GM21447 (cell line): ENCODE results near the gene SLAIN1.
"Not testable (repeated sequence)": the region's sequence is repeated elsewhere in the genome, so short reads cannot be mapped to it uniquely, and the experiment has no call there.

Experiments
- ATAC-seq: cut with Tn5 transposase; IDR thresholded peaks from one replicate; pipeline ENCODE4 v1.9.1; 2021; ENCODE audit not compliant: unreplicated experiment

The SLAIN1 gene

DNA sequence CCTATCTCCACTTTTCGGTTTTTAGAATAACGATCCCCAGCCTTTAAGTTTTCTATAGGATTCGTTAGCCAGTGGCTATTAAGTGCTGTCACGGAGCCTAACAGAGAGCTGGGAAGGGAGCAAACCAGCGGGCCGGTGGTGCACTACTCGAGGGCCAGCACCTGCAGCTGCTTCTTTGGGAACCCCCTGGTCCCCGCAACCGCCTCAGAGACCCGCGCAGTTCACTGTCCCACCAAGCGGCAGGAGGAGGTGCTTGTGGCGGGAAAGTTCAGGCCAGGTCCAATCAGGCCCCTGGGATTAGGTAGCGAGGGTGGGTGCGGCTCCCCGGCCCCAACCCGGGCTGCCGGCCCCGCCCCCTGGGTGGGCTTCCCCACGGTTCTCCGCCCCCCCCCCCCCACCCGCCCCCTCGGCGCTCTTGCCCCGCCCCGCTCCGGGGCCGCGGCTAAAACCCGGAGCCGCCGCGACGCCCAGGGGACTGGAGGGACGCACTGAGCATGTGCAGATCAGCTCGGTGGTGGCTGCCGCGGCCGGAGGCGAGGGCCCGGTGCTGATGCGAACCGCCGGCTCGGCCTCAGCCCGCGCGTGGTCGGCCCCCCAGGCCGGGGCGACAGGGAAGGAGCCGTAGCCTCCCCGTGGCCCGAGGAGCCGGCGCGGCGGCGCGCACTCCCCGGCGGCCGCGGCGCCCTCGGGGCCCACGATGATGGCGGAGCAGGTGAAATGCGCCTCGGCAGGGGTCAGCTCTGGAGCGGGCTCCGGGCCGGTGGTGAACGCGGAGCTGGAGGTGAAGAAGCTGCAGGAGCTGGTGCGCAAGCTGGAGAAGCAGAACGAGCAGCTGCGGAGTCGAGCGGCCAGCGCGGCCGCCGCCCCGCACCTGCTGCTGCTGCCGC is at the start of gene SLAIN1:
Gene SLAIN1 (plus strand): TSS at position 471 of the 887 bp plus-strand sequence. CDS start 227 bp downstream, at position 698.
- peak; percentile 61 for ATAC-seq

- ATAC-seq: no peak
These were observed 47.1 kb upstream of the SLAIN1 start for GRCh38 chr13:77650409-77650808.

- ATAC-seq: no peak
These were observed 44.2 kb upstream of the SLAIN1 start for GRCh38 chr13:77653301-77653700.

DNA sequence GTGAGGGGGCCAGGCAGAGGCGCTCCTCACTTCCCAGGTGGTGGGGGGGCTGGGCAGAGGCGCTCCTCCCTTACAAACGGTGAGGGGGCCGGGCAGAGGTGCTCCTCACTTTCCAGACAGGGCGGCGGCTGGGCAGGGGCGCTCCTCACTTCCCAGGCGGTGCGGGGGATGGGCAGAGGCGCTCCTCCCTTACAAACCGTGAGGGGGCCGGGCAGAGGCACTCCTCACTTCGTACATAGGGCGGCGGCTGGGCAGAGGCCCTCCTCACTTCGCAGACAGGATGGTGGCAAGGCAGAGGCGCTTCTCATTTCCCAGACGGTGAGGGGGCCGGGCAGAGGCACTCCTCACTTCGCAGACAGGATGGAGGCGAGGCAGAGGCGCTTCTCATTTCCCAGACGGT is 37.5 kb upstream of the SLAIN1 start:
- ATAC-seq: not testable (repeated sequence)

DNA sequence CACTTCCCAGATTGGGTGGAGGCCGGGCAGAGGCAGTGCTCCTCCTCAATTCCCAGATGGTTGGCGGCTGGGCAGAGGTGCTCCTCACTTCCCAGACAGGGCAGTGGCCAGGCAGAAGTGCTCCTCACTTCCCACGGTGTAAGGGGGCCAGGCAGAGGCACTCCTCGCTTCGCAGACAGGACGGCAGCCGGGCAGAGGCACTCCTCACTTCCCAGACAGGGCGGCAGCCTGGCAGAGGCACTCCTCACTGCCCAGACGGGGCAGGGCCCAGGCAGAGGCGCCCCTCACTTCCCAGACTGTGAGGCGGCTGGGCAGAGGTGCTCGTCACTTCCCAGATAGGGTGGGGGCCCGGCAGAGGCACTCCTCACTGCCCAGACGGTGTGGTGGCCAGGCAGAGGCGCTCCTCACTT is 36.6 kb upstream of the SLAIN1 start:
- no peak for ATAC-seq

GRCh38 chr13:77662301-77662700 is 35.2 kb upstream of the SLAIN1 start:
- ATAC-seq: not testable (repeated sequence)

DNA sequence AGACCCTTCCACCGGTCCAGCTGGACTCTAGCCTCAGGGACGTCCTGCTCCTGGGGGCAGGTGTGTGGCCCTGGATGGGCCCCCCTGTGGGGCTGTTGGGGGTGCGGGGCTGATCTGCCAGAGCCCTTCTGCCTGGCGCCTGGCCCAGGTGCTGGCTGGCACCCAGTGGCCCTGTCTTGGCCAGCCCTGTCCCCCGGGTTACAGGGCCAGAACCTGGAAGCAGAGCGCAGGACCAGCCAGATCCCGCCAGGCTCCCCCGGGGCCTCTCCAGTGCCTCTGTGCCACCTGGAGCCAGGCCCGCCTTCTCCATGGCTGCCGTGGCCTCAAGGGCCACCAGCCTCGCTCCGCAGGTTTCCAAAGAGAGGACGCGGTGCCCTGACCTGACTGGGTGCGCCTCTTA is 34.7 kb upstream of the SLAIN1 start:
- ATAC-seq: not testable (repeated sequence)

GRCh38 chr13:77674852-77675251 is 22.6 kb upstream of the SLAIN1 start:
- no peak for ATAC-seq

GRCh38 chr13:77678691-77679235 is 18.7 kb upstream of the SLAIN1 start:
- ATAC-seq: no peak

DNA sequence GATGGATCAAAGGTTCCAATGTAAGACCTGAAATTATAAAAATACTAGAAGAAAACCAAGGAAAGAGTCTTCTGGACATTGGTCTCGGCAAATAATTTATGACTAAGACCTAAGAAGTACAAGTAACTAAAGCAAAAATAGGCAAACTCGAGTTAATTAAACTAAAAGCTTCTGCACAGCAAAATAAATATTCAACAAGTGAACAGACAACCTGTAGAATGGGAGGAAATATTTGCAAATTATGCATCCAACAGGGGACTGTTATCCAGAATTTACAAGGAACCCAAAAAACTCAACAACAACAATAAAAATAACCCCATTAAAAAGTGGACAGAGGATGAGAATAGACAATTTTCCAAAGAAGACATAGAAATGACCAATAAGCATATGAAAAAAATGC is 9.7 kb upstream of the SLAIN1 start:
- ATAC-seq: no peak

DNA sequence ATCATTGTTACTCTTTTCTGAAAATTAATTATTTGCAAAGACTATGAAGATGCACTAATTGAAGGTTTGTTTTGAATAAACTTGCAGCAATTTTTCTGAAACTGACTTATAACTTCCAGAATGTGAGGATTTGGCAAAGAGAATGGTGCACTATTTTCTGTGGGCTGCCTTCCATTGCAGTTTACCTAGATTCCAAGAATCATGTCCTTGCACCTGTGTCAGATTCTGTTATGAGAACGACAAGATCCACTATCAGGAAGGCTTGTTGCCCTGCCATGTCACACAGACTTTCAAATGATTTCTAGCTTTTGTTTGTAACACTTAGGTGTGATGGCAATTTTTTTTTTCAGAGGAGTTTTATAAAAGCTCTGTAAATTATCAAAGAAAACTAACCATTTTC is 5.6 kb upstream of the SLAIN1 start:
- no peak for ATAC-seq

DNA sequence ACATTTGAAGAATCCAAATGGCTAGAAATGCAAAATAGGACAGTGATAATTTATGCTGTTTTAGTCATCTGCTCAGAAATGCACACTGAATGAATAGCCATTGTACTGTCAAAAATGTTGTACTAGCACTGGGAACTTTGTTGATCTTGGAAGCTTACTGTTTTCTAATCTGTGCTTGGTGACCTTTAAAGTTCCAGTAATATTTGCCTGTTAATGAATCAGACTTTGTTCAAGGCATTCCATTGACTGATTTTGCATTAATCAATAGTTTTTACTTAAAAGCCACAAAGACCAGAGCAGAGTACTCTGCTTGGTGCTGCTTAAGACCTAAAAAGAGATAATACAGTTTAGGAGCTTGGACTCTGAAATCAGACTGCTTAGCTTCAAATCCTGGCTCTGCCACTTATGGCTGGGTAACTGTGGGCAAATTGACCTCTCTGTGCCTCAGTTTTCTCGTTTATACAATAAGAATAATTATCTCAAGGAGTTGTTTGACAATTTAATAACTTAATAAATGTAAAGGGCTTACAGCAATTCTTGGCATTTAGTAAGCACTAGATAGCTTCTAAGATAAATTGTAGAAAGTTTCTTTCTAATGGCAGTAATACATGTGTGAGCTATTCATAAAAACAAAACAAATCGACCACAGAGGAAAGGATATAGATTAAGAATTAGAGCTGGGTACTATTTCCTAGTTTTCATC is 4.6 kb upstream of the SLAIN1 start:
- ATAC-seq: no peak

GRCh38 chr13:77693449-77693940 is 4.0 kb upstream of the SLAIN1 start:
- ATAC-seq: no peak

DNA sequence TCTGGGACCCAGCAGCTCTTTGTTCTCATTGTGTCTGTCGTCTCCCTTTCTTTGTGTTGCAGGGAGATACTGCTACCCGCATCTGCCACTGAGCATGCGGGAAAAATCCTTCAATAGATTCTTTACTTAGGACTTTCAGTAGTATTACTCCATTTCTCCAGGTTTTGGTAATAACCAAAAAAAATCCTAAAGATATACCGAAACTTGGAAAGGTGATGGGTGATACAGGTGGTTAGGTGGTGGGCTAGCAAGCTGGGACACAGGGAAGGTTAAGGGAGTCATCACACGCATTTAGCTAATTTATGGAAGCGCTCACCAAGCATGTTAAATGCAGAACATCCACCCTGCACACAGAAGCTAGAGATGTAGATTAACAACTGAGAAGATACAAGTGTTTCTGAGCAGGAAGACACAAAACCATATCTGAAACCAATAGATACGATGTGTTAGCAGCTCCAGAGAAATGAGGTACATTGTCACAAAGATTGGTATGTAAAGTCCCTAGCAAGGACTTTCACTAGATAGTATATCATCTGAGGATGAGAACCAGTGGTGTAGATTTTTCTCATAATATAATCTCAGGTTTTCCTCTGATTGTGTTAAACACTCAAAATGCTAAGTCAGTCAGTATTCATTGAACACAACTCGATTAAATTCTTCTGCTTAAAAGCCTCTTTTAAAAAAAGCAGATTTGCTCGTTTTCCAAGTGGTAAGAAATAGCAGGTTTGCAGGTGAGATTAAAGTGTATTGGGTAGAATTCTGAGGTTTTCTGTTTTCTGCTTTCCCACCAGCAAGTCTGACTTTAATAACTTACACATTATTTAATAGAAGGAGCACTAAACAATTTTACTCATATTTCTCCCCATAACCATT is 1.2 kb upstream of the SLAIN1 start:
- no peak for ATAC-seq

GRCh38 chr13:77696879-77697216 is 639 bp upstream of the SLAIN1 start:
- peak; percentile 2 for ATAC-seq

DNA sequence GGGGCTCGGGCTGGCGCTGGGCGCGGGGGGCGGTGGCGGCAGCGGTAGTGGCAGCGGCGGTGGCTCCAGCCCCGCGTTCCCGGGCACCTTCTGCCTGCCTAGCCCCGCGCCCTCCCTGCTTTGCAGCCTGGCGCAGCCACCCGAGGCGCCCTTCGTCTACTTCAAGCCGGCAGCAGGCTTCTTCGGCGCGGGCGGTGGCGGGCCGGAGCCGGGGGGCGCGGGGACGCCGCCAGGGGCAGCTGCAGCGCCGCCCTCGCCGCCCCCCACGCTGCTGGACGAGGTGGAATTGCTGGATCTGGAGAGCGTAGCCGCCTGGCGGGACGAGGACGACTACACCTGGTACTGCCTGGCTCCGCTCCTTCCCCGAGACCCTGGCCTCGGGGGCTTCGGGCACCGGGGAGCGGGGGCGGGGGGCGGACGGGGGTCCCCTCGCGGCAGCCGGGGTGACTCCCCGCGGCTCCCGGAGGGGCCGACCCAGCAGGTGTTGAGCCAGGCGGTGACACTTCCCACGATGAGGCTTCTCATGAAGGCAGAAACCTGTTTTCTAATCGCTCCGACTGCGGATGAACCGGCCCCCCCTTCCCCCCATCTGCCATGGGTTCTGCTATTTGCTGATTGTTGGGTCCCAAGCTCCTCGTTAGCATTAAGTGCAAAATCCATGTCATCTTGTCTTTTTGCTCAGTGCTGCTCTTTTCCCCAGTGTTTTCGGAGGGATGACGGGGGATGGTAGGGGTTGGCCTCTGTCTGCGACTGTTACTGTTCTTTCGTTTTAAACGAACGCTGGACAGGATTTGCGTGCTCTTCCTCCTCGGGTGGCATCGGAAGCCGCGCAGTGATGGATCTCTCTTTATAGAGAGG is 943 bp downstream of the SLAIN1 start:
- peak; percentile 45 for ATAC-seq

DNA sequence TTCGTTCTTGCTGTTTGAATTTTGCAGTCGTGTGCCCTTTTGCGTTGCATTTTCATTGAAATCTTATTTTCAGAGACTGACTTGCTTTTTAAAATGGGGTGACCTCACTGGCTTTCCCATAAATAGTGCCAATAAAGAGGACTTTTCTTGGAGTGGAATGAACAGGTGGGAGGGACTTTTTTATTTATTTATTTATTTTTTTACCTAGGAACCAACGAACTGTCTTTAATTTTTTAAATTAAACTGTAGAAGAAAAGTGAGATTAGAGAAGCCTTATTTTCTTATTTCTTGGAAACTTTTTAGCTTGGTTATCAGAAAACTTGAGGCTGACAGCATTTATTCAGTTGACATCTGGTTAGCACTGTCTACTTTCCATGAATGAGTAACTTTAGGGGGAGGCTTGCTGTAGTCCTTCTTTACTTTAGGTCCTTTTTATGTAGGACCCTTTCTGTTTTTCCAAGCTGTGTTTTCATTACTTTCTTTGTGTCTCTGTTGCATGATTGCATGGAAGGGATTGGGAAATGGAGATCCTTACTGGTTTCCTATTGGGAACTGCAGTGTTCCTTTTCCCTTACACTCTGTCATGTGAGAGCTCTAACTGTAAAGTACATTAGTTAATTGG is 1.7 kb downstream of the SLAIN1 start:
- peak; percentile 17 for ATAC-seq

GRCh38 chr13:77701305-77701704 is 3.8 kb downstream of the SLAIN1 start:
- ATAC-seq: no peak

DNA sequence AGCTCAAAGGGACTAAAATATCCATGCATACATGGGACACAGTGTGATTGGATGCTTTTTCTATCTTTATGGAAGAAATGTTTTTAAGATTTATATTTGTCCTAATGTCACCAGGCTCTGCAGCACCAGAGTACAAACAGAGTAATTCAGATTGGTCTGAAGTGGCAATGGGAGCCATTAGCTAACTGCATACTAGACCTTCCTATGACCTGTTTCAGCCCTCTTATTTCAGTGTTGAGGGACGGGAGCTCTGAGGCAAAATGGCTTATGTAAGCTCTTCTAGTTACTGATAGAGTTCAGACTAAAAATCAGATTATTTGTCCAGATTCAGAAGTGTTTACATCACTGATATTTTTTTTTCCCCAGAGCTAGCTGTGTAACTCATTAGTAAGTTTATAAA is 4.9 kb downstream of the SLAIN1 start:
- ATAC-seq: no peak
